CD4-positive, CD25-positive, alpha-beta regulatory T cell (primary cell): ENCODE results near the gene RAB3GAP1. TPM values are rescaled to one million over a fixed set of nuclear protein-coding genes. Genes with fewer than 3 reads are reported as not detected.

Experiments
- ATAC-seq, 2 donors: fragments of 150-1000 bp; cut with Tn5 transposase; one replicate each; pipeline ENCODE4 v1.10.0; 2021; ENCODE audit warnings: low read depth in 2 of 2, moderate number of reproducible peaks in 2 of 2, moderate library complexity in 1 of 2
- DNase-seq, 3 donors: peaks; one replicate each; pipeline versions ENCODE4 v3.0.0 to v3.0.0-alpha.2; 2012 to 2022; ENCODE audit warnings: mixed read lengths in 1 of 3
- H3K27ac ChIP-seq: one replicate; pipeline ENCODE4 v1.7.0; 2013; ENCODE audit warnings: mild to moderate bottlenecking, low read length; ENCODE audit not compliant: insufficient read depth, poor library complexity, severe bottlenecking
- H3K27me3 ChIP-seq: one replicate; pipeline ENCODE4 v1.7.0; 2013; ENCODE audit warnings: low read length; ENCODE audit not compliant: control insufficient read depth, insufficient read depth
- H3K36me3 ChIP-seq: one replicate; pipeline ENCODE4 v1.7.0; 2013; ENCODE audit warnings: mild to moderate bottlenecking, low read length, moderate library complexity; ENCODE audit not compliant: control insufficient read depth, insufficient read depth
- H3K4me1 ChIP-seq: 2 replicates; pipeline ENCODE4 v1.7.0; 2013; ENCODE audit warnings: mild to moderate bottlenecking, low read length; ENCODE audit not compliant: insufficient read depth, control insufficient read depth, poor library complexity, severe bottlenecking
- H3K4me3 ChIP-seq: one replicate; pipeline ENCODE4 v1.7.0; 2013; ENCODE audit warnings: low read depth, mild to moderate bottlenecking, low read length, moderate library complexity
- H3K9me3 ChIP-seq, 2 experiments: 1 replicate in 1 of 2; 2 replicates in 1 of 2; pipeline ENCODE4 v1.7.0; 2013; ENCODE audit warnings: low read length in 2 of 2, mild to moderate bottlenecking in 1 of 2, moderate library complexity in 1 of 2; ENCODE audit not compliant: control insufficient read depth in 2 of 2
- H3K27ac Mint-ChIP-seq, 3 donors: one replicate each; pipeline ENCODE4 v1.8.0; 2020 to 2022; ENCODE audit warnings: mild to moderate bottlenecking in 3 of 3, mixed read lengths in 3 of 3, moderate library complexity in 2 of 3
- H3K27me3 Mint-ChIP-seq: one replicate; pipeline ENCODE4 v1.8.0; 2022; ENCODE audit warnings: mild to moderate bottlenecking, mixed read lengths
- H3K36me3 Mint-ChIP-seq: one replicate; pipeline ENCODE4 v1.8.0; 2020; ENCODE audit warnings: mixed read lengths
- H3K4me1 Mint-ChIP-seq, 4 donors: one replicate each; pipeline ENCODE4 v1.8.0; 2020 to 2022; ENCODE audit warnings: mixed read lengths in 4 of 4, mild to moderate bottlenecking in 1 of 4
- H3K4me3 Mint-ChIP-seq, 4 donors: one replicate each; pipeline ENCODE4 v1.8.0; 2020 to 2022; ENCODE audit warnings: mild to moderate bottlenecking in 4 of 4, mixed read lengths in 4 of 4, moderate library complexity in 3 of 4
- H3K9me3 Mint-ChIP-seq, 7 donors: one replicate each; pipeline ENCODE4 v1.8.0; 2020 to 2022; ENCODE audit warnings: mixed read lengths in 7 of 7, mild to moderate bottlenecking in 3 of 7, moderate library complexity in 2 of 7
- polyA plus RNA-seq, 4 donors: library from polyadenylated mRNA; unstranded; fragments of 300-500 nt; fragmentation: Illumina TruSeq; gene quantifications; one replicate each; pipeline ENCODE4 v1.2.3, GENCODE V29; 2021
- total RNA-seq: library from RNA; stranded (reverse); gene quantifications from one replicate; pipeline ENCODE4 v1.2.3, GENCODE V29; 2022

RAB3GAP1 gene
- total and polyA plus RNA-seq, 5 donors from 2014 or later, result 15.4 to 40.1 (median 19.7) TPM

DNA sequence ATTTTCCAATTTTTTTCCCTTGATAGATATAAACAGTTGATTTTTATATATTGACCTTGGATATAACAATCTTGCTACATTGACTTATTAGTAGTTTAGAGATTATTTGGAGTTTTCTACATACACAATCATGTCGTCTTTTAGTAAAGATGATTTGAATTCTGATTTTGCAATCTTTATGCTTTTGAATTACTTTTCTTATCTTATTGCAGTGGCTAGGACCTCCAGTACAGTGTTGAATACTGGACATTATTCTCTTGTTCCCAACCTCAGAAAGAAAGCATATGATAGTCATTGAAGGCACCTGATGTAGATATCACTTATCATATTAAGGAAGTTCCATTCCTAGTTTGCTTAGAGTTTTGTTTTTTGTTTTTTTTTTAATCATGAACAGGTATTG is 90.2 kb downstream of the RAB3GAP1 start:
- H3K4me1 ChIP-seq, result no peaks in the 10 kb centered on the region
- H3K9me3 ChIP-seq, result peaks cover 10 to 12% of the 10 kb centered on the region in 2 experiments
- no peak overlapping the region for H3K27ac ChIP-seq
- H3K4me3 ChIP-seq, result no peak overlapping the region
- H3K36me3 Mint-ChIP-seq, result peaks cover 65% of the 10 kb centered on the region
- H3K27ac Mint-ChIP-seq, result no peak overlapping the region
- H3K9me3 Mint-ChIP-seq, result peaks cover 0 to 14% (median 1%) of the 10 kb centered on the region in 7 donors
- H3K27me3 Mint-ChIP-seq, result no peaks in the 10 kb centered on the region
- no peaks in the 10 kb centered on the region for H3K27me3 ChIP-seq
- peaks cover 56% of the 10 kb centered on the region for H3K36me3 ChIP-seq
- no peak overlapping the region for H3K4me3 Mint-ChIP-seq
- DNase-seq (no peak), ATAC-seq (no peak)
- H3K4me1 Mint-ChIP-seq, result peaks cover 6 to 20% (median 8%) of the 10 kb centered on the region in 4 donors

DNA sequence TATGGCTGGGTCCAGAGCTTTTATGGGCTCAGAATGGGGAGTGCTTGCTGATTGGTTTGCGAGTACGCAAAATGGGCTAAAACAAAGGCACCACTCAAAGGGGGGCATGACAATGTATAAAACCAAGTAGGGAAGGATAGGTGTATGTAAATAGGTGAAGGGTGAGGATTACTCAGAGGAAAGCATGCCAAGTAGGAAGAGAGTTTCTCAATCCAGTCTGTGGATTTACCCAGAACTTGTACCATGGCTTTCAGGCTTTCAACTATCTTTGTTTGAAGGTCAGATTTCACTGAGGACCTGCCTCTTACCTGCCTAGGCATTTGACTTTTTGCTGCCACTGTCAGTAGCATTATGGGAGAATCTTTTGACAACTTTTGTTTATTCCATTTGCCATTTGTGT is 92.3 kb downstream of the RAB3GAP1 start:
- no peak for DNase-seq

DNA sequence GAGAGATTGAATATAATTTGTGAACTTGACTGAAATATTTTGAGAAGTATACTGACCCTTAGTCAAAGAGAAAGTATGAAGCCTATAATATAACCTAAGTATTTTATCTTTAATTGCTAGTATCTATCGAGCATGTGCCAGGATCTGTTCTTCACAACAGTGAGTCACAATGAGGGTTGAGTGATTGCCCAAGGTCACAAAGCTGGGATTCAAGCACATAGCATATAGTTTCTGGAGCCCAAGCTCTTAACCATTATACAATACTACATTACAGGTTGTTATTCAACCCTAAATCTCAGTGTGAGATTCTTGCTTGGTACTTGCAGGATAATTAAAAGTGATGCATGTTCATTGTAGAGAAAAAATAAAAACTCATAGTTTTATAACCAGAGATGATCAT is 97.2 kb downstream of the RAB3GAP1 start:
- Mint-ChIP-seq H3K36me3 (peaks cover 48% of the 10 kb centered on the region), H3K4me1 (peaks cover 2 to 18% (median 7%) of the 10 kb centered on the region in 4 donors), H3K9me3 (peaks cover 0 to 2% (median 0%) of the 10 kb centered on the region in 7 donors), H3K27ac (no peak overlapping the region), H3K27me3 (no peaks in the 10 kb centered on the region), H3K4me3 (no peak overlapping the region)
- ATAC-seq (no peak), DNase-seq (no peak)
- peaks cover 47% of the 10 kb centered on the region for H3K36me3 ChIP-seq
- H3K9me3 ChIP-seq, result no peaks in the 10 kb centered on the region
- H3K27me3 ChIP-seq, result no peaks in the 10 kb centered on the region
- no peak overlapping the region for H3K27ac ChIP-seq
- no peaks in the 10 kb centered on the region for H3K4me1 ChIP-seq
- H3K4me3 ChIP-seq, result no peak overlapping the region

More for the DNA sequence above, 92.3 kb downstream of the RAB3GAP1 start:
- Mint-ChIP-seq H3K4me3 (no peak overlapping the region), H3K27ac (peak overlapping the region in 1 of 3 donors; percentile 36), H3K4me1 (peaks cover 7 to 20% (median 11%) of the 10 kb centered on the region in 4 donors), H3K9me3 (peaks cover 0 to 14% (median 1%) of the 10 kb centered on the region in 7 donors), H3K36me3 (peaks cover 60% of the 10 kb centered on the region), H3K27me3 (no peaks in the 10 kb centered on the region)
- Histone ChIP-seq H3K27ac (no peak overlapping the region), H3K27me3 (no peaks in the 10 kb centered on the region), H3K36me3 (peaks cover 37% of the 10 kb centered on the region), H3K4me3 (no peak overlapping the region), H3K4me1 (no peaks in the 10 kb centered on the region), H3K9me3 (peaks cover 10 to 12% of the 10 kb centered on the region in 2 experiments)
- no peak for ATAC-seq

DNA sequence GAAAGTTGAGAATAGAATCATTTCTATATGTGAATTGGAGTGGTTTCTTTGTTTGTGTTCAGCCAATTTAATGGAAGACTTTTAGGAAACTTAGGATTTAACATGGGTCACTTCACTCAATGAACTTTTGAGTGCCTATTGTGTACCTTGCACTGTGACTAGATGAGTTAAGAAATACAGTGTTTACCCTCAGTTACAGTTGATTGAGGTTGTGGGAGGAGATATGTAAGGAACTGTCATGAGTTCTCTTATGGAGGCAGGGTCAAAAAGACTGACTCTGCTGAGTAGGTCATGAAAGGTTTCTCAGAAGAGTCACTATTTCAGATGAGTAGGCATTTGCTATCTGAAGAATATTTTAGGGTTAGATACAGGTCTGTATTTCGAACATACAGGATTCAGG is 98.6 kb downstream of the RAB3GAP1 start:
- ATAC-seq, result no peak
- no peak overlapping the region for H3K27ac ChIP-seq
- DNase-seq, result no peak
- H3K9me3 ChIP-seq, result no peaks in the 10 kb centered on the region
- no peak overlapping the region for H3K4me3 Mint-ChIP-seq
- peaks cover 0 to 25% (median 15%) of the 10 kb centered on the region in 4 donors for H3K4me1 Mint-ChIP-seq
- peaks cover 56% of the 10 kb centered on the region for H3K36me3 Mint-ChIP-seq
- peaks cover 53% of the 10 kb centered on the region for H3K36me3 ChIP-seq
- H3K27me3 ChIP-seq, result no peaks in the 10 kb centered on the region
- no peak overlapping the region for H3K4me3 ChIP-seq
- no peaks in the 10 kb centered on the region for H3K4me1 ChIP-seq
- no peaks in the 10 kb centered on the region for H3K9me3 Mint-ChIP-seq
- no peak overlapping the region for H3K27ac Mint-ChIP-seq
- H3K27me3 Mint-ChIP-seq, result no peaks in the 10 kb centered on the region

DNA sequence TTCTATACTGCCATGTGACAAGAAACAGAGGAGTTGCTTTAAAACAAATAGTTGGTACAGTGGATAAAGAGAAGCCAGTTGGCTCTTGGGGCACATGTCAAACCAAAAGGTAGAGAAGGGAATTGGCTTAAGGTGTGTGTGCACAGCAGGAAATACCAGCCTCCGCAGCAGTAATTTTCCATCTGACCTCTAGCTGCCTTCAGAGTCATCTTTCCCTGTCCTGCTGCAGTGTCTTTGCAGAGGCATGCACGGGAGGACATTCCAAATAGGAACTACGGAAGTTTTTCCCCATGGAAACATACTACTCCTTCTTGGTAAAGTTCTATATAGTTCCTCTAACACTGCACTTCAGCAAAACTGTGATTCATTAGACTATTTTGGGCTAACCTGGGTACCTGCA is 99.5 kb downstream of the RAB3GAP1 start:
- Mint-ChIP-seq H3K27ac (peak overlapping the region in 2 of 3 donors; percentile 7 to 27), H3K9me3 (no peaks in the 10 kb centered on the region), H3K4me1 (peaks cover 0 to 30% (median 15%) of the 10 kb centered on the region in 4 donors), H3K27me3 (no peaks in the 10 kb centered on the region), H3K36me3 (peaks cover 59% of the 10 kb centered on the region), H3K4me3 (no peak overlapping the region)
- Histone ChIP-seq H3K27me3 (no peaks in the 10 kb centered on the region), H3K9me3 (no peaks in the 10 kb centered on the region), H3K4me1 (no peaks in the 10 kb centered on the region), H3K36me3 (peaks cover 61% of the 10 kb centered on the region), H3K4me3 (no peak overlapping the region), H3K27ac (no peak overlapping the region)
- ATAC-seq (no peak), DNase-seq (no peak)

DNA sequence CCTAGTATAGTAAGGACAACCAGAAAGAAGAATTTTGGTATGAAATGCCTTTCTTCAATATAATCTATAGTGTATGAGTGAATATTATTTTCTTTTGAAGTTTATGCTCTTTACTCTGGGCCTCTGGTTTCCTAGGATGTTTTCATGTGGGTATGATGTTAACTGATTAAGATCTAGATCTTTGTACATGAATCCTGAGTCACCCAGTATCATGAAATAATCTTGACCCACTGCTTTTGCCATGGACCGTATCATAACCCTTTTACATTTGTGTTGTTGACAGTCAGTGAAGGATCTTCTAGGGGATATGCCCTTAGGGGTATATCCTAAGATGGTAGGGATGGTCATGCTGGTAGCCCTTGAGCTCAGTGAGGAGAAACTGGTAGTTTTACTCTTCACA is 100.3 kb downstream of the RAB3GAP1 start:
- no peaks in the 10 kb centered on the region for H3K9me3 Mint-ChIP-seq
- DNase-seq, result no peak
- H3K36me3 Mint-ChIP-seq, result peaks cover 63% of the 10 kb centered on the region
- Histone ChIP-seq H3K9me3 (no peaks in the 10 kb centered on the region), H3K4me1 (no peaks in the 10 kb centered on the region), H3K27ac (no peak overlapping the region), H3K4me3 (no peak overlapping the region), H3K27me3 (no peaks in the 10 kb centered on the region), H3K36me3 (peaks cover 68% of the 10 kb centered on the region)
- ATAC-seq, result no peak
- H3K4me1 Mint-ChIP-seq, result peaks cover 0 to 30% (median 14%) of the 10 kb centered on the region in 4 donors
- peak overlapping the region in 1 of 3 donors; percentile 27 for H3K27ac Mint-ChIP-seq
- no peaks in the 10 kb centered on the region for H3K27me3 Mint-ChIP-seq
- H3K4me3 Mint-ChIP-seq, result no peak overlapping the region

DNA sequence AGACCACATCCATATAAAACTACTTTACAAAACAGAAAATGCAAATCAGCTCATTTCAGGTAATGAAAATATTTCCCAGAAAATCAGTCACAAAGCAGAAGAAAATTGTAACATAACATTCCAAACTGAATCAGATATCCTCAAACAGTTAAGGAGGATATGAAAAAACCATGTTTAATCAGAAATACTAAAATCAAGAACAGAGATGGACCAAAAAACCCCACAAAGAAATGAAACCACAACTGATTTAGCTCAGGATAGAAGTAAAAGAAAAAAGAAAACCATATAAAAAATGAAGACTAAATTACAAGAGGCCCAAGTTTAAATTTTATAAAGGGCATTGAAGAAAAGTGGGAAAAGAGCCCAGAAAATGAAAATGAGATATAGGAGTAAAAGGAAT is 102.9 kb downstream of the RAB3GAP1 start:
- Histone ChIP-seq H3K27me3 (no peaks in the 10 kb centered on the region), H3K4me3 (no peak overlapping the region), H3K9me3 (no peaks in the 10 kb centered on the region), H3K4me1 (no peaks in the 10 kb centered on the region), H3K27ac (no peak overlapping the region), H3K36me3 (peaks cover 86% of the 10 kb centered on the region)
- H3K27ac Mint-ChIP-seq, result peak overlapping the region in 1 of 3 donors; percentile 56
- ATAC-seq (no peak), DNase-seq (no peak)
- H3K4me1 Mint-ChIP-seq, result peaks cover 0 to 40% (median 15%) of the 10 kb centered on the region in 4 donors
- H3K27me3 Mint-ChIP-seq, result no peaks in the 10 kb centered on the region
- no peak overlapping the region for H3K4me3 Mint-ChIP-seq
- H3K9me3 Mint-ChIP-seq, result no peaks in the 10 kb centered on the region
- peaks cover 78% of the 10 kb centered on the region for H3K36me3 Mint-ChIP-seq

DNA sequence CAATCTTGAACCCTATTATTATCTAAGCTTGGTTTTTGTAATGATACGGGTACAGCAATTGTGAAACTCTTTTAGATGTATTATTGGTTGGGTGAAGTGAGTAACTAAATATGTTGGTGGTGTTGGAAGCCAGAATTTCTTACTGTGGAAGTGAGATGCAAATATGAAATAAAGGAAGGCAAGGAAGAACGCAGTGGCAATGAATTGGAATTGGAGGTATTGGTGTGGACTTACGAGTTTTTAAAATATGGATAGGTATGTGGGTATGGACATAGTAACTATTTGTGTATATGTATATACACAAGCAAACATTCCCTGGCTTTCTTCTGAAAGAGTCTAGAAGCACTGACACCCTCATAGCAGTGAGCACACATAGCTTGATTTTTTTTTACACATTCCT is 105.8 kb downstream of the RAB3GAP1 start:
- Histone ChIP-seq H3K9me3 (no peaks in the 10 kb centered on the region), H3K36me3 (peaks cover 65% of the 10 kb centered on the region), H3K27me3 (no peaks in the 10 kb centered on the region), H3K4me3 (no peak overlapping the region), H3K4me1 (no peaks in the 10 kb centered on the region), H3K27ac (no peak overlapping the region)
- DNase-seq, result no peak
- Mint-ChIP-seq H3K4me3 (no peak overlapping the region), H3K36me3 (peaks cover 62% of the 10 kb centered on the region), H3K27ac (peak overlapping the region in 1 of 3 donors; percentile 74), H3K27me3 (no peaks in the 10 kb centered on the region), H3K9me3 (no peaks in the 10 kb centered on the region), H3K4me1 (peaks cover 10 to 41% (median 26%) of the 10 kb centered on the region in 4 donors)
- no peak for ATAC-seq
